Measurements from ENCODE around the gene EBF4.

DNA sequence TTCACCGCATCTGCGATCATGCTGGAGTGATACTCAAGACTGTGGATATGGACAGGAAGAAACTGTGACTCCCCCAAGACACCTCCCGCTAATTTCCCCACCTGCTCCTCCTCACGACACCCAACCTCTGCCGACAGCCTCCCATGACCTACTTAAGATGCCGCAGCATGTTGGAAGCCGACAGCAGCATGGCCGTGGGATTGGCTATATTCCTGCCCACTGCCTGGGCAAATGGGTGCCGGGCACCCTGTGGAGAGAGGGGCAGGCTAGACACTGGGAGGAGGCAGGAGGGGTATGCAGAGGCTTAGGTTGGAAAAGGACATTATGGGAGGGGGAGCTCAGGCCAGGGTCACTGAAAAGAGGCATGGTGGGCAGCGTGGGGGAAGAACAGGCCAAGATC lies 33.0 kb upstream of the EBF4 start:
- TF ChIP-seq, protein P1, sequence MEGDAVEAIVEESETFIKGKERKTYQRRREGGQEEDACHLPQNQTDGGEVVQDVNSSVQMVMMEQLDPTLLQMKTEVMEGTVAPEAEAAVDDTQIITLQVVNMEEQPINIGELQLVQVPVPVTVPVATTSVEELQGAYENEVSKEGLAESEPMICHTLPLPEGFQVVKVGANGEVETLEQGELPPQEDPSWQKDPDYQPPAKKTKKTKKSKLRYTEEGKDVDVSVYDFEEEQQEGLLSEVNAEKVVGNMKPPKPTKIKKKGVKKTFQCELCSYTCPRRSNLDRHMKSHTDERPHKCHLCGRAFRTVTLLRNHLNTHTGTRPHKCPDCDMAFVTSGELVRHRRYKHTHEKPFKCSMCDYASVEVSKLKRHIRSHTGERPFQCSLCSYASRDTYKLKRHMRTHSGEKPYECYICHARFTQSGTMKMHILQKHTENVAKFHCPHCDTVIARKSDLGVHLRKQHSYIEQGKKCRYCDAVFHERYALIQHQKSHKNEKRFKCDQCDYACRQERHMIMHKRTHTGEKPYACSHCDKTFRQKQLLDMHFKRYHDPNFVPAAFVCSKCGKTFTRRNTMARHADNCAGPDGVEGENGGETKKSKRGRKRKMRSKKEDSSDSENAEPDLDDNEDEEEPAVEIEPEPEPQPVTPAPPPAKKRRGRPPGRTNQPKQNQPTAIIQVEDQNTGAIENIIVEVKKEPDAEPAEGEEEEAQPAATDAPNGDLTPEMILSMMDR (IDR thresholded peaks at IDR 0.05), result no peak
- TF ChIP-seq POLR2A (IDR thresholded peaks at IDR 0.05), result no peak
